HEK293 (cell line): ENCODE measurements around the gene CRYGA.

Experiments used
- CTCF ChIA-PET: fragments of 350-600 bp; formaldehyde crosslinking; extraction: SDS; loops from one replicate; lab custom pipeline; 2021; ENCODE audit warnings: antibody characterized with exemption; lab: Yijun Ruan, JAX
- POLR2A ChIA-PET: fragments of 300-600 bp; formaldehyde crosslinking; extraction: SDS; loops from one replicate; lab custom pipeline; 2020; ENCODE audit warnings: antibody characterized with exemption, inconsistent platforms; lab: Yijun Ruan, JAX
- H3K27ac ChIP-seq: fragments of 200-500 bp; sonication (Bioruptor generic); 2 replicates; pipeline ENCODE4 v1.5.1; 2014; ENCODE audit warnings: low read depth, low read length, control low read depth, inconsistent platforms; ENCODE audit errors: extremely low read depth
- H3K36me3 ChIP-seq, 2 experiments: fragments of 200-500 bp in 1 of 2; sonication (Bioruptor generic) in 1 of 2; 1 replicate in 1 of 2; 2 replicates in 1 of 2; pipeline ENCODE4 v1.5.1; 2014 to 2017; ENCODE audit warnings: inconsistent platforms in 2 of 2, low read length in 2 of 2; ENCODE audit not compliant: control insufficient read depth in 2 of 2, insufficient read depth in 1 of 2
- H3K4me1 ChIP-seq: fragments of 200-500 bp; sonication (Bioruptor generic); 2 replicates; pipeline ENCODE4 v1.5.1; 2014; ENCODE audit warnings: mild to moderate bottlenecking, low read length, inconsistent platforms; ENCODE audit not compliant: control insufficient read depth, insufficient read depth
- H3K4me3 ChIP-seq: 2 replicates; pipeline ENCODE4 v1.5.1; 2011; ENCODE audit warnings: low read depth, mild to moderate bottlenecking, control low read depth, low read length, moderate library complexity
- H3K9me3 ChIP-seq: fragments of 200-500 bp; sonication (Bioruptor generic); 2 replicates; pipeline ENCODE4 v1.5.1; 2014; ENCODE audit warnings: low read depth, low read length, inconsistent platforms; ENCODE audit not compliant: control insufficient read depth, insufficient read depth
- GLI2 ChIP-seq: fragments of 450-650 bp; formaldehyde crosslinking; IDR thresholded peaks from 2 replicates; pipeline ENCODE4; 2017; ENCODE audit warnings: missing biosample characterization, missing genetic modification characterization, low read depth, borderline replicate concordance
- HOXC10 ChIP-seq: sonication (generic); formaldehyde crosslinking; IDR thresholded peaks from 2 replicates; pipeline ENCODE4 v1.8.1; 2023; ENCODE audit warnings: mild to moderate bottlenecking, missing genetic modification reagents
- KLF10 ChIP-seq: fragments of 450-650 bp; IDR thresholded peaks from 2 replicates; pipeline ENCODE4 v1.5.1; 2018; ENCODE audit warnings: missing biosample characterization, mild to moderate bottlenecking, missing genetic modification characterization
- KLF8 ChIP-seq: fragments of 450-650 bp; formaldehyde crosslinking; IDR thresholded peaks from 2 replicates; pipeline ENCODE4 v1.5.1; 2016; ENCODE audit warnings: missing biosample characterization, missing genetic modification characterization
- OVOL3 ChIP-seq: fragments of 450-650 bp; formaldehyde crosslinking; IDR thresholded peaks from 2 replicates; pipeline ENCODE4 v1.5.1; 2016; ENCODE audit warnings: missing biosample characterization, missing genetic modification characterization
- SP2 ChIP-seq: fragments of 450-650 bp; formaldehyde crosslinking; IDR thresholded peaks from 2 replicates; pipeline ENCODE4 v1.5.1; 2016; ENCODE audit warnings: missing biosample characterization, missing genetic modification characterization
- ZBTB6 ChIP-seq: fragments of 450-650 bp; formaldehyde crosslinking; IDR thresholded peaks from 2 replicates; pipeline ENCODE4 v1.5.1; 2017; ENCODE audit warnings: missing biosample characterization, missing genetic modification characterization
- ZFP3 ChIP-seq: fragments of 450-650 bp; formaldehyde crosslinking; IDR thresholded peaks from 2 replicates; pipeline ENCODE4 v1.5.1; 2016; ENCODE audit warnings: low read depth, missing biosample characterization, missing genetic modification characterization
- ZFP37 ChIP-seq: fragments of 450-650 bp; formaldehyde crosslinking; IDR thresholded peaks from 2 replicates; pipeline ENCODE4 v1.5.1; 2016; ENCODE audit warnings: missing biosample characterization, missing genetic modification characterization
- ZNF114 ChIP-seq: fragments of 450-650 bp; formaldehyde crosslinking; IDR thresholded peaks from 2 replicates; pipeline ENCODE4 v1.5.0; 2017; ENCODE audit warnings: missing biosample characterization, missing genetic modification characterization
- ZNF132 ChIP-seq: fragments of 450-650 bp; formaldehyde crosslinking; IDR thresholded peaks from 2 replicates; pipeline ENCODE4 v1.5.1; 2017; ENCODE audit warnings: missing biosample characterization, missing genetic modification characterization, borderline replicate concordance
- ZNF155 ChIP-seq: fragments of 450-650 bp; formaldehyde crosslinking; IDR thresholded peaks from 2 replicates; pipeline ENCODE4 v1.5.1; 2016; ENCODE audit warnings: missing biosample characterization, missing genetic modification characterization
- ZNF157 ChIP-seq: fragments of 450-650 bp; formaldehyde crosslinking; IDR thresholded peaks from 2 replicates; pipeline ENCODE4 v1.5.1; 2016; ENCODE audit warnings: missing biosample characterization, missing genetic modification characterization
- ZNF214 ChIP-seq: fragments of 450-650 bp; formaldehyde crosslinking; IDR thresholded peaks from 2 replicates; pipeline ENCODE4 v1.5.1; 2017; ENCODE audit warnings: missing biosample characterization, mild to moderate bottlenecking, missing genetic modification characterization, borderline replicate concordance
- ZNF23 ChIP-seq: fragments of 450-650 bp; formaldehyde crosslinking; IDR thresholded peaks from 2 replicates; pipeline ENCODE4 v1.5.1; 2016; ENCODE audit warnings: missing biosample characterization, missing genetic modification characterization, borderline replicate concordance
- ZNF302 ChIP-seq: fragments of 450-650 bp; formaldehyde crosslinking; IDR thresholded peaks from 2 replicates; pipeline ENCODE4 v1.5.1; 2016; ENCODE audit warnings: missing biosample characterization, missing genetic modification characterization, low read depth
- ZNF311 ChIP-seq: fragments of 450-650 bp; formaldehyde crosslinking; IDR thresholded peaks from 2 replicates; pipeline ENCODE4 v1.5.1; 2017; ENCODE audit warnings: missing biosample characterization, missing genetic modification characterization, borderline replicate concordance
- ZNF350 ChIP-seq: fragments of 450-650 bp; formaldehyde crosslinking; IDR thresholded peaks from 2 replicates; pipeline ENCODE4 v1.5.0; 2017; ENCODE audit warnings: missing biosample characterization, mild to moderate bottlenecking, missing genetic modification characterization
- ZNF394 ChIP-seq: fragments of 450-650 bp; formaldehyde crosslinking; IDR thresholded peaks from 2 replicates; pipeline ENCODE4 v1.5.1; 2016; ENCODE audit warnings: missing biosample characterization, missing genetic modification characterization, mild to moderate bottlenecking, moderate library complexity, borderline replicate concordance
- ZNF404 ChIP-seq: fragments of 450-650 bp; formaldehyde crosslinking; IDR thresholded peaks from 2 replicates; pipeline ENCODE4 v1.5.1; 2017; ENCODE audit warnings: missing biosample characterization, missing genetic modification characterization
- ZNF501 ChIP-seq: fragments of 450-650 bp; formaldehyde crosslinking; IDR thresholded peaks from 2 replicates; pipeline ENCODE4 v1.5.1; 2016; ENCODE audit warnings: missing biosample characterization, missing genetic modification characterization
- ZNF514 ChIP-seq: fragments of 450-650 bp; formaldehyde crosslinking; IDR thresholded peaks from 2 replicates; pipeline ENCODE4 v1.5.1; 2016; ENCODE audit warnings: missing biosample characterization, missing genetic modification characterization
- ZNF548 ChIP-seq: fragments of 450-650 bp; formaldehyde crosslinking; IDR thresholded peaks from 2 replicates; pipeline ENCODE4 v1.5.1; 2016; ENCODE audit warnings: missing biosample characterization, missing genetic modification characterization
- ZNF549 ChIP-seq: fragments of 450-650 bp; IDR thresholded peaks from 2 replicates; pipeline ENCODE4 v1.5.1; 2018; ENCODE audit warnings: missing biosample characterization, missing genetic modification characterization, mild to moderate bottlenecking, inconsistent platforms, moderate library complexity
- ZNF580 ChIP-seq: fragments of 450-650 bp; formaldehyde crosslinking; IDR thresholded peaks from 2 replicates; pipeline ENCODE4 v1.5.1; 2016; ENCODE audit warnings: missing biosample characterization, missing genetic modification characterization
- ZNF600 ChIP-seq: fragments of 450-650 bp; formaldehyde crosslinking; IDR thresholded peaks from 2 replicates; pipeline ENCODE4 v1.5.1; 2016; ENCODE audit warnings: missing biosample characterization, missing genetic modification characterization
- ZNF610 ChIP-seq: fragments of 450-650 bp; formaldehyde crosslinking; IDR thresholded peaks from 2 replicates; pipeline ENCODE4 v1.5.1; 2016; ENCODE audit warnings: missing biosample characterization, missing genetic modification characterization, borderline replicate concordance
- ZNF654 ChIP-seq: fragments of 450-650 bp; formaldehyde crosslinking; IDR thresholded peaks from 2 replicates; pipeline ENCODE4 v1.5.1; 2016; ENCODE audit warnings: low read depth, missing biosample characterization, missing genetic modification characterization
- ZNF658 ChIP-seq: fragments of 450-650 bp; formaldehyde crosslinking; IDR thresholded peaks from 2 replicates; pipeline ENCODE4; 2016; ENCODE audit warnings: missing biosample characterization, missing genetic modification characterization
- ZNF677 ChIP-seq: fragments of 450-650 bp; IDR thresholded peaks from 2 replicates; pipeline ENCODE4 v1.5.0; 2018; ENCODE audit warnings: missing biosample characterization, mild to moderate bottlenecking, missing genetic modification characterization, moderate library complexity
- ZNF701 ChIP-seq: fragments of 450-650 bp; formaldehyde crosslinking; IDR thresholded peaks from 2 replicates; pipeline ENCODE4 v1.5.1; 2016; ENCODE audit warnings: missing biosample characterization, missing genetic modification characterization
- ZNF747 ChIP-seq: fragments of 450-650 bp; formaldehyde crosslinking; IDR thresholded peaks from 2 replicates; pipeline ENCODE4 v1.5.1; 2016; ENCODE audit warnings: missing biosample characterization, missing genetic modification characterization
- ZNF785 ChIP-seq: fragments of 450-650 bp; formaldehyde crosslinking; IDR thresholded peaks from 2 replicates; pipeline ENCODE4 v1.5.1; 2016; ENCODE audit warnings: missing biosample characterization, missing genetic modification characterization
- ZSCAN16 ChIP-seq: fragments of 450-650 bp; formaldehyde crosslinking; IDR thresholded peaks from 2 replicates; pipeline ENCODE4 v1.5.1; 2016; ENCODE audit warnings: missing biosample characterization, missing genetic modification characterization

Gene CRYGA

DNA sequence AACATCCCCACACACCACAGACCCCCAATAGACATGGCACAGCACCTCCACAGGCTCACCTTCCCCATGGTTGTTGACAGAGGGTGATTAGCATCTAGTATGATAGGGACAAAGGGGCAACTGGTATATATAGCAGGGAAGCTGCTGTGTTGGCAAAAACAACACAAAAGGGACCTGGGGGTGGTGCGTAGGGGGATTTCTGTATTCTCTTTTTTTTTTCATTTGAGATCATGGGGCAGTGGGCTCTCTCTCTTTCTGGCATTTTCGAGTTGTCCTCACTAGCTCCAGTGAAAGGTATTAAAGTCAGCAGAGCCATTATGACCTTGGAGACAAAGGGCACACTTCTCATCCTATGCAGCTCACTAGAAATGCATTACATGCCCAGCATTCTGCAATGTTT, at the start of gene CRYGA:
TSS of gene CRYGA (minus strand) at position 101 of the 400 bp plus-strand sequence. CDS start at position 68, 33 bp downstream.
- CTCF ChIA-PET, result no interaction called here
- TF ChIP-seq ZNF302, result no peak
- TF ChIP-seq ZNF155 (tag by site-specific recombination), result no peak
- TF ChIP-seq SP2 (tag by site-specific recombination), result no peak
- no peak for TF ChIP-seq ZNF658
- TF ChIP-seq ZNF132, result no peak
- TF ChIP-seq ZNF394, result no peak
- TF ChIP-seq ZNF610, result no peak
- TF ChIP-seq ZNF548, result no peak
- no peak for TF ChIP-seq ZNF214 (tag by site-specific recombination)
- TF ChIP-seq ZNF701 (tag by site-specific recombination), result no peak
- TF ChIP-seq ZSCAN16 (tag by site-specific recombination), result no peak
- TF ChIP-seq, all 188 proteins: peak for 0
- POLR2A ChIA-PET, result no interaction called here
- Histone ChIP-seq H3K27ac (no peak within 1 kb of the TSS), H3K9me3 (no peaks in the 10 kb centered on the region), H3K4me3 (no peak within 1 kb of the TSS), H3K4me1 (no peaks in the 10 kb centered on the region), H3K36me3 (no peaks in the 10 kb centered on the region)

DNA sequence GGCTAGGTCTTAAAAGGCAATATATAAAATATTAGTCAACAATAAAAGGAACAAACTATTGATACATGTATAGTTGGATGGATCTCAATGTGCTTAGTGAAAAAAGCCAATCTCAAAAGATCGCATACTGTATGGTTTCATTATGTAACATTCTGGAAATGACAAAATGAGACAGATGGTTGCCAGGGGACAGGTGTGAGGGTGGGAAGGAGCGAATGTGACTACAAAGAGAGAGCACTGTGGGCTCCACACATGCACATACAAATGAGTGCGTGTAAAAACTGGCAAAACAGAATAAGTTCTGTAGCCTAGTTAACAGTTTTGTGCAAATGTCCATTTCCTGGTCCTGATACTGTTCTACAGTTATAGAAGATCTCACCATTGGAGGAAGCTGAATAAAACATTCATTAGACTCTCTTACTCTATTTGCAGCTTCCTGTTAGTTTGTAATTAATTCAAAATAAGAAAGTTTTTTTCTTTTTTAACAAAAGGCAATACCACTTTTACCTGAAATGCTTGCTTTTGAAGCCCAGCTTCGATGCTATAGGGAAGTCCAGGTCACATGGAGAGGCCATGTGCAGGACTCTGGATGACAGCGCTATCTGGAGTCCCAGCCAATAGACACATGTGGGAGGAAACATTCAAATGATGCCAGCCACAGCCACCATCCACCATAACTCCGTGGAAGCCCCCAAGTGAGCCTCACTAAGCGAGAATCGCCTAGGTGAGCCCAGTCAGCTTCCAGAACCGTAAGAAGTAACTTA, 47.5 kb upstream of the CRYGA start:
- Histone ChIP-seq H3K36me3 (no peaks in the 10 kb centered on the region), H3K4me1 (no peaks in the 10 kb centered on the region), H3K9me3 (no peaks in the 10 kb centered on the region), H3K27ac (no peak overlapping the region), H3K4me3 (no peak overlapping the region)
- ChIA-PET POLR2A (no interaction called here), CTCF (interaction anchor here (0.5 to 0.9 kb wide), 2 partner anchors 70 to 130 kb away, joined by 3 read pairs; no protein-coding TSS in a partner anchor)
- TF ChIP-seq ZNF677 (no peak), ZNF610 (no peak), HOXC10 (CRISPR knock-in tag) (no peak), ZNF155 (tag by site-specific recombination) (no peak), ZNF600 (no peak), ZNF23 (tag by site-specific recombination) (no peak), ZNF311 (tag by site-specific recombination) (no peak), ZNF654 (tag by site-specific recombination) (no peak), OVOL3 (tag by site-specific recombination) (no peak), ZNF114 (no peak), ZNF785 (tag by site-specific recombination) (no peak)
- TF ChIP-seq, all 188 proteins: peak for 0

DNA sequence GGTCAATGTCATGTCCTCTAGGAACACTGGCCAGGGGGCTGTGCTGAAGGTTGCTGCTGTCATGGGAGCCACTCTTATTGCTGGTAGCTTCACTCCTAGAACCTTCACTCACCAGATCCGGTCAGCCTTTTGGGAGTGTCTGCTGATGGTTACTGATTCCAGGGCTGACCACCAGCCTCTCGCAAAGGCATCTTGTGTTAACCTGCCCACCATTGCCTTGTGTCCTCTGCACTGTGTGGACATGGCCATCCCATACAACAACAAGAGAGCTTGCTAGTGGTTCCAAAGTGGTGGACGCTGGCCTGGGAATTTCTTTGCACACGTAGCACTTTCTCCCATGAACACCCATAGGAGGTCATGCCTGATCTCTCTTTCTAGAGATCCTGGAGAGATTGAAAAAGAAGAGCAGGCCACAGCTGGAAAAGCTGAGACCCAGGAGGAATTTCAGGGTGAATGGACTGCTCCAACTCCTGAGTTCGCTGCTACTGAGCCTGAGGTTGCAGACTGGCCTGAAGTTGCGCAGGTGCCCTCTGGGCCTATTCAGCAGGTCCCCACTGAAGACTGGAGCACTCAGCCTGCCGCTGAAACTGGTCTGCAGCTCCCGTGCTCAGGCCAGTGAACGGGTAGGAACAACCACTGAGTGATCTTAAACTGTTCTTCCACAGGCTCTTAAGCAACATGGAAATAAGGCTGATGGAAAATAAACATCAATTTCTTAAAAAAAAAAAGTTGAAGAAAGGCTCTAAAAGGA, 45.1 kb upstream of the CRYGA start:
- Histone ChIP-seq H3K4me1 (no peaks in the 10 kb centered on the region), H3K4me3 (no peak overlapping the region), H3K36me3 (no peaks in the 10 kb centered on the region), H3K9me3 (no peaks in the 10 kb centered on the region), H3K27ac (no peak overlapping the region)
- ChIA-PET POLR2A (no interaction called here), CTCF (interaction anchor here (0.9 kb wide), 1 partner anchor 33 kb away, joined by 3 read pairs; no protein-coding TSS in a partner anchor)
- TF ChIP-seq ZNF404 (tag by site-specific recombination) (no peak), ZFP3 (no peak), ZNF549 (tag by site-specific recombination) (no peak), ZFP37 (tag by site-specific recombination) (no peak), ZNF394 (no peak), GLI2 (tag by site-specific recombination) (no peak), ZNF747 (tag by site-specific recombination) (no peak), ZNF501 (tag by site-specific recombination) (no peak), ZBTB6 (no peak), ZNF157 (tag by site-specific recombination) (no peak), ZNF514 (no peak), KLF10 (tag by site-specific recombination) (no peak), ZNF580 (tag by site-specific recombination) (no peak), KLF8 (no peak), ZNF350 (tag by site-specific recombination) (no peak)
